HG02763 (cell line): Measurements from ENCODE around the gene TMEM252.

Source experiments
- ATAC-seq: cut with Tn5 transposase; IDR thresholded peaks from one replicate; pipeline ENCODE4 v1.9.1; 2021; ENCODE audit warnings: mild to moderate bottlenecking, moderate library complexity; ENCODE audit not compliant: unreplicated experiment

Gene TMEM252

DNA sequence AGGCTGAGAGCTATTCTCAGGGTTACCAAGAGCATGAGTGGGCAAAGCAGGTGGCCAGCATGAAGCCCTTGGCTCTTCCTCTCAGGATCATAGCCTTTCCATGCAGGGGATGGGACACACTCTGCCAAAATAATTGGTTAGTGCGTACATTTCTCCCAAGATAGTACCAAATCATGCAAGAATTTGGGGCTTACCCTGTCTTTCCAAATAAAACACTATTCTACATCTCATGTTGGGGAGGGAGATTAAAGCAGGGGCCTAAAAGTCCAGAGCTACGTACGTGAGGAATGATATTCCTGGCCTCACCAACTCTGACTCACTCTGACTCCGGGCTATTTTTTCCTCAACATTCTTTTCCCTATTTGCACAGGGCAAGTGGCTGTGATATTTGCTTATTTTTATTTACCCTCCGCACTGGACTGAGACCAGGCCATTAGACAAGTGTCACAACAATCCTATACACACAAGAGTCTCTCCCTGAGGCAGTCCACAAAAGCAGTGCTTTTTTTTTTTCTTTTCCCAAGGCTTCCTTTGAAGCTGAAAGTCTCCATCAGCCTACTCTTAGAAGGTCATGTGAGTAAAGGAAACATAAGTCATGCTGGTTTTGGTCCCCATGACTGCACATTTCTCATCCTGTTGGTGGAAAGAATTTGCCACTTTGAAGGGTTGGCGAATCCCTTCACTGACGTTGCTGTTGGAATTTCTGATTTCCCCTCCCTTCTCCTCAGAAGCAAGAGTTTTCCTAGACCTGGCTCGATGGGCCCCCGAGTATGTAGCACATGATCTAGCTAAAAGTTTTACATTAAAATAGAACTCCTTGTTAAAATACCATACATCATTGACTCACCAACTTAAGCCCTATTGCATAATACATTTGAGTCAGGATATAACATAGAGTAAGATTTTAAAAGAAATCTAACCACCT lies 40.0 kb downstream of the TMEM252 start:
- no peak for ATAC-seq

DNA sequence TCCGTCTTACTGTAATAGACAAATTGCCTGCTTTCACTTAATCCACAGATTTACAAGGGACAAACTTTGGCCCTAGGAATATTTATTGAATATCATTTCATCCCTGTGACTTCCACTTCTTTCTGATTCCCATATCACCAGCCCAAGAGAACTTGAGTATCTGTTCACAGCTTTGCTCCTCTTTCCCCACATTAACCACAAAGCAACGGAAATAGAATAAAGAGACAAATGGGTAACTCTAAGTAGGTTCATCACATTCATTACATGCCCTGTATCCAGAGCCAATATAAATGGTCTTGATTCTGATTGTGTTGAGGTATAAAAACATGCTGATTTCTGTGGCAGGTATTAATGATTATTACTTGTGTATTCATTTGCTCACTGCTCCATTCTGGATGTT lies 41.9 kb downstream of the TMEM252 start:
- no peak for ATAC-seq

DNA sequence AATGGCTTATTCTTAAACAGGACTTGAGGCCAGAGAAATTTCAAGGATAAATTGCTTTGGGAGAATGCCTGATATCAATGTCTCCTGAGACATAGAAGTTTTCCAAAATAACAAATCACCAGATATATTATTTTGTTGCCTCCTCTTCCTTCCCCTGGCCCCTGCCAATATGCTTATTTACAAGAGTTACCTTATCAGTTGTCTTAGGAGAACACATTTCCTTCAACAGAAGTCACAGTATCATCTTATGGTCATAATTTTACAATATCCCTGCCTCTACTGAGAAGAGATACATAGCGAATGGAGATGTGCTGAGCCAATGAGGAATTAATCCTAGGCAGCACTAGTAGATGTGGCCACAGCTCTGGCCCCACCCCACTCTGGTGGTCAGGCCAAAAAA lies 43.1 kb downstream of the TMEM252 start:
- no peak for ATAC-seq

DNA sequence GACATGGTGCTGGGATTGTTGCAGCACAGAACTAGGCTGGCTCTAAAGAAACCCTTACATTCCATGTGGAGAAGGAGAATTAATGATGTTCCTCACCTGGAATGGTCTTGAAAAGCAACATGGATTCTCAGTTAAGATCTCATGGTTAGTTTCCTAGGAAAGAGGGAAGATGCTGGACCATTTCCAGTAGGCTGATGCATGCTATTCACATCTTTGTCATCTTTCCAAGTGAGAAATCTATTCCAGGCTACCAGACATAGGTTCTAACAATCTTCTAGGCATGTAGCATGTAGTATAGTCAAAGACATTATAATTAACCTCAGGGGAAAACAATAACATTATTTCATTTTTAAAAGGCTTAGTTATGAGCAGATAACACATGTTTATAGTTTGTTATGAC lies 44.3 kb downstream of the TMEM252 start:
- ATAC-seq: no peak

DNA sequence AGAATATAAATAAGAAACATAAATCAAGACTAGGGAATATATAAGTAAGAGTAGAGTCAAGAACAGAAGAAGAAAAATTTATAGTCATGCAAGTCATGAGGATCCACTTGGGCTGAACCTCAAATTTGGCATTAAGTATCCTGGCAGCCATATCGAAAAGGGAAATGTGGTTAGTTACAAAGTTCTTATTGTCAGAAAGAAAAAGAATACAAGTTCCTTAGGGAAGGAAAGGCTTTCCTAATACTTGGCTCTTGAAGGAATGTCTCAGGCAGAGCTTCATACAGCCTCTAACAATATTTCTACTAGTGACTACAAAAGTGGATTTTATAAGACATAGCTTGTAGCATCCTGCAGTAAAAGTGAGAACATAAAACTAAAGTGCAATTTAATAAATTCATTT lies 45.4 kb downstream of the TMEM252 start:
- no peak for ATAC-seq

DNA sequence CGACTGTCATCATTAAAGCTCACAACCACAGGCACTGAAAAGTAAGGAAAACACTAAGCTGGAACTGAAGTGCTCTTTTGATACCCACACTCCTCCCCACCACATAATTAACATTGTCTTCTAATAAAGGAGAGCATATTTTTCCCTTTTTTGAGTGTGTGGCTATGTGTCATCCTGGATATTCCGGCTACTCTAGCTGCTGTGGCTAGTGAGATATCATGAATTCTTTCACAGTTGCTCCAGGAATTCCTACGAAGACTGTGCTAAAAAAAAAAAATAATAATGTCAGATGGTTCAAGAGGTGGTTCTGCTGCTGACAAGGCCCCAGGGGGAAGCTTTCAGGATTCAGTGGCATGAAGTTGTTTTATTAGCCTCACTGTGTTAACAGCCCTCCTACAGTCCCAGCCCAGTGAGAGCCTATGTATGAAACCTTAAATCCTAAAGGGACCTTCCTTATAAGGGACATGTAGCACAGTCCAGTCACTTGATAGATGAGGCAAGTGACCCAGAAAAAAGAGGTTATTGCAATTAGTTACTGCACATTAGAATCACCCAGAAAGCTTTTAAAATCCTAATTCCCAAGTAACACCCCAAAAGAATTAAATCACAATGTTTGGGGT lies 46.6 kb downstream of the TMEM252 start:
- ATAC-seq: no peak

DNA sequence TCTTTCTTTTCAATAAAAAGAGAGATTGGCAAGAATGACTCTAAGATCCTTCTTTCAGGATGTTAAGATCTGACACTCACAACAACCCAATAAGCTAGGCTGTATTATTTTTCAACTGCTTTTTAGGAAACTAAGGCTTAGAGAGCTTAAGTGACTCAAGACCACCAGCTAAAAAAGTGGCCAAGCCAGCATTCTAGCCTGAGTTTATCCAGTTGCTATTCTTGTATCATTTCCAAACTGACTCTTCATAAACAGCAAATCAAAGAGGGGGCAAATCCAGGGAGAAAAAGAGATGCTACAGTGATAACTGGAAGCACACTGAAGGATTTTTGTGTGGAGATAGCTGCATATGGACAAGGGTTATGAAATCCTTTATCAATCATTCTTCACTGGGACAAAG lies 47.1 kb downstream of the TMEM252 start:
- no peak for ATAC-seq

DNA sequence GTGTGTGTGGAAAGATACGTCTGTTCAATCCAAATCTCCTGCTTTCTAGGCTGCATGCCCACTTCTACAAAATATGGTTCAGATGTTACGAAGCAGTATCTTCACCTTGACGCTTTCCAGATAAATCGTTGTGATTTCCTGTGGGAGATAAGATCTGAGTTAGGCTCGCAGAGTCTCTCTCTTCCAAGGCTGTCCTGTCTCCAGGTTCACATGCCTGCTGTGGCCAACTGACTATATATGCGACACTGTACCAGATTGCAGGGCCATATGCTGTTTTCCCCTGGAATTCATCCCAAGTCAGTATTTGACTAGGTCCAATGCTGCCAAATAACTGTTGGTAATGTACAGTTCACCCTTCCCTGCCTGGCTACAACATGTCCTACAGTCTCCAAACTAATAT lies 47.9 kb downstream of the TMEM252 start:
- ATAC-seq: no peak

DNA sequence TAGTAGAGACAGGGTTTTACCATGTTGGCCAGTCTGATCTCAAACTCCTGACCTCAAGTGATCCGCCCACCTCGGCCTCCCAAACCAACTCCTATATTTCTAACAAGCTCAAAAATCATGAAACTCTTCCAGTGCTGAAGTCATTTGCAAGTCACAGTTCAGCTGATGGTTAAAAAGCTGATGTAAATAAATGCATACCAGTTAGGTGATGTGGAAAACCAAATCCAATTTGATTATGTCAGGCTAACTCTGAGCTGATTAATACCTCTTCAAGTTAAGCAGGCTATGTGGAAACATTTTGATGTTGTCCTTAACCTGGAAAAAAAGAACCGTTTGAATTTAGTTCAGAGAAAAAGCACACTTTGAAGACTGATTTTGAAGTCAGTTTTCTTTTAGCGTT lies 51.0 kb downstream of the TMEM252 start:
- no peak for ATAC-seq

DNA sequence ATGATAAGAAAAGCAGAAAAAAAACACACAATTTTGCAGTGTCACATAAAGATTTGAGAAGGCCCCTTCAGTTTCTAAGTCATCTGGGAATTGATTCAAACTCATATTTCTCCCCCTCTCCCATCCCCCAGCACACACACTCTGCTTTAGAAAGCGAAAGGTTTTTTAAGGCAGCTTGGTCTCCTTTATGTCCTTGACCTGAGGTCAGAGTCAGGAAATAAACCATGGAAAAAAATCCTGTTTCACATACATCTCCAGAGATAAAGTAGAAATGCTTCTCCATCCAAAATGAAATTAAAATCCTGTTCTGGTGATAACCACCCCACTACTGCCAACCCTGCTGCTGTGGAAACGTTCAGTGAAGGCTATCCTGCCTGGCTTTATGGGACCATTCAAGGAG lies 52.6 kb downstream of the TMEM252 start:
- no peak for ATAC-seq
